ENCODE results near the gene DEXI.

DNA sequence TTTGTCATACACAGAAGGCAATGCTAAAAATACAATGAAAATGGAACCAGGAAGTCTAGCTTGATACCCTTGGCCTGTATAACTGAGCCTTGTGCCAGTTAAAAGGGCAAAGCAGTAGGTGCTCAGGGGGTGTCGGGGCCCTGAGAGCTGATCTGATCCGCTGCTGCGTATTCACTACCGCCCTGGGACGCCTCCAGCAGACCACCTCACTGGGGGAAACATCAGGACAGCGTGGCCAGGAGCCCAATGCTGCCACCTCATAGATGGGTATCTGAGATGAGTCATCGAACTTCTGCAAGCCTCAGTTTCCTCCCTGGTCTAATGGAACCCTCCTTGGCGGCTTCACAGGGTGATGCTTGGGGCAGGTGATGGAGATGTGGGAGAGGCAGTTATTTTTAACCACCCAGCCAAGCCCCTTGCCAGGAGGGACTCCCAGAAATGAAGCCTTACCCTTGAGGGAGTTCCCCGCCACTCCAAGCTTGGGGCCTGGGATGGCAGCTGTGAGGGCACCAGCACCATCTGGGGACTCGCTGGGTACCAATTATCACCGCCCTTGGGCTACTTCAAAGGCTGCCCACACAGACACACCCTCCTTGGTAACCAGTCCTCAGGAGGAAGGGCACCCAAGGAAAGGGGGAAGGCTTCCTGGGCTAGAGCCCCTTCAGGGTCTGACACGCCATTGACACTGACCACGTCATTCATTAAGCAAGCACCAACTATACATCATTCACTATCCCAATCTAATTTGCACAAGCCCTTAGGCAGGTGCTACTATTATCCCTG lies 7.8 kb downstream of the DEXI start:
- TF ChIP-seq POLR2A (IDR thresholded peaks at IDR 0.05), result no peak
- TF ChIP-seq, protein P1, sequence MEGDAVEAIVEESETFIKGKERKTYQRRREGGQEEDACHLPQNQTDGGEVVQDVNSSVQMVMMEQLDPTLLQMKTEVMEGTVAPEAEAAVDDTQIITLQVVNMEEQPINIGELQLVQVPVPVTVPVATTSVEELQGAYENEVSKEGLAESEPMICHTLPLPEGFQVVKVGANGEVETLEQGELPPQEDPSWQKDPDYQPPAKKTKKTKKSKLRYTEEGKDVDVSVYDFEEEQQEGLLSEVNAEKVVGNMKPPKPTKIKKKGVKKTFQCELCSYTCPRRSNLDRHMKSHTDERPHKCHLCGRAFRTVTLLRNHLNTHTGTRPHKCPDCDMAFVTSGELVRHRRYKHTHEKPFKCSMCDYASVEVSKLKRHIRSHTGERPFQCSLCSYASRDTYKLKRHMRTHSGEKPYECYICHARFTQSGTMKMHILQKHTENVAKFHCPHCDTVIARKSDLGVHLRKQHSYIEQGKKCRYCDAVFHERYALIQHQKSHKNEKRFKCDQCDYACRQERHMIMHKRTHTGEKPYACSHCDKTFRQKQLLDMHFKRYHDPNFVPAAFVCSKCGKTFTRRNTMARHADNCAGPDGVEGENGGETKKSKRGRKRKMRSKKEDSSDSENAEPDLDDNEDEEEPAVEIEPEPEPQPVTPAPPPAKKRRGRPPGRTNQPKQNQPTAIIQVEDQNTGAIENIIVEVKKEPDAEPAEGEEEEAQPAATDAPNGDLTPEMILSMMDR (IDR thresholded peaks at IDR 0.05), result no peak
